Esophagus mucosa (tissue), 1 donor: ENCODE data around the gene MYO1C. TPM values are rescaled to one million over a fixed set of nuclear protein-coding genes. Genes with fewer than 3 reads are reported as not detected.
"Not testable (repeated sequence)": the region's sequence is repeated elsewhere in the genome, so short reads cannot be mapped to it uniquely, and the experiment has no call there.

Source experiments
- ATAC-seq: fragments of 200-7000 bp; cut with Tn5 transposase; one replicate; pipeline ENCODE4 v1.9.1; 2020
- total RNA-seq: library from RNA; stranded (reverse); gene quantifications from one replicate; pipeline ENCODE4 v1.2.4, GENCODE V29; 2023
- donor health status: DM: yes; HTN: yes; CAD: no.

Gene MYO1C, protein sequence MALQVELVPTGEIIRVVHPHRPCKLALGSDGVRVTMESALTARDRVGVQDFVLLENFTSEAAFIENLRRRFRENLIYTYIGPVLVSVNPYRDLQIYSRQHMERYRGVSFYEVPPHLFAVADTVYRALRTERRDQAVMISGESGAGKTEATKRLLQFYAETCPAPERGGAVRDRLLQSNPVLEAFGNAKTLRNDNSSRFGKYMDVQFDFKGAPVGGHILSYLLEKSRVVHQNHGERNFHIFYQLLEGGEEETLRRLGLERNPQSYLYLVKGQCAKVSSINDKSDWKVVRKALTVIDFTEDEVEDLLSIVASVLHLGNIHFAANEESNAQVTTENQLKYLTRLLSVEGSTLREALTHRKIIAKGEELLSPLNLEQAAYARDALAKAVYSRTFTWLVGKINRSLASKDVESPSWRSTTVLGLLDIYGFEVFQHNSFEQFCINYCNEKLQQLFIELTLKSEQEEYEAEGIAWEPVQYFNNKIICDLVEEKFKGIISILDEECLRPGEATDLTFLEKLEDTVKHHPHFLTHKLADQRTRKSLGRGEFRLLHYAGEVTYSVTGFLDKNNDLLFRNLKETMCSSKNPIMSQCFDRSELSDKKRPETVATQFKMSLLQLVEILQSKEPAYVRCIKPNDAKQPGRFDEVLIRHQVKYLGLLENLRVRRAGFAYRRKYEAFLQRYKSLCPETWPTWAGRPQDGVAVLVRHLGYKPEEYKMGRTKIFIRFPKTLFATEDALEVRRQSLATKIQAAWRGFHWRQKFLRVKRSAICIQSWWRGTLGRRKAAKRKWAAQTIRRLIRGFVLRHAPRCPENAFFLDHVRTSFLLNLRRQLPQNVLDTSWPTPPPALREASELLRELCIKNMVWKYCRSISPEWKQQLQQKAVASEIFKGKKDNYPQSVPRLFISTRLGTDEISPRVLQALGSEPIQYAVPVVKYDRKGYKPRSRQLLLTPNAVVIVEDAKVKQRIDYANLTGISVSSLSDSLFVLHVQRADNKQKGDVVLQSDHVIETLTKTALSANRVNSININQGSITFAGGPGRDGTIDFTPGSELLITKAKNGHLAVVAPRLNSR
- 94.2 TPM for total RNA-seq

DNA sequence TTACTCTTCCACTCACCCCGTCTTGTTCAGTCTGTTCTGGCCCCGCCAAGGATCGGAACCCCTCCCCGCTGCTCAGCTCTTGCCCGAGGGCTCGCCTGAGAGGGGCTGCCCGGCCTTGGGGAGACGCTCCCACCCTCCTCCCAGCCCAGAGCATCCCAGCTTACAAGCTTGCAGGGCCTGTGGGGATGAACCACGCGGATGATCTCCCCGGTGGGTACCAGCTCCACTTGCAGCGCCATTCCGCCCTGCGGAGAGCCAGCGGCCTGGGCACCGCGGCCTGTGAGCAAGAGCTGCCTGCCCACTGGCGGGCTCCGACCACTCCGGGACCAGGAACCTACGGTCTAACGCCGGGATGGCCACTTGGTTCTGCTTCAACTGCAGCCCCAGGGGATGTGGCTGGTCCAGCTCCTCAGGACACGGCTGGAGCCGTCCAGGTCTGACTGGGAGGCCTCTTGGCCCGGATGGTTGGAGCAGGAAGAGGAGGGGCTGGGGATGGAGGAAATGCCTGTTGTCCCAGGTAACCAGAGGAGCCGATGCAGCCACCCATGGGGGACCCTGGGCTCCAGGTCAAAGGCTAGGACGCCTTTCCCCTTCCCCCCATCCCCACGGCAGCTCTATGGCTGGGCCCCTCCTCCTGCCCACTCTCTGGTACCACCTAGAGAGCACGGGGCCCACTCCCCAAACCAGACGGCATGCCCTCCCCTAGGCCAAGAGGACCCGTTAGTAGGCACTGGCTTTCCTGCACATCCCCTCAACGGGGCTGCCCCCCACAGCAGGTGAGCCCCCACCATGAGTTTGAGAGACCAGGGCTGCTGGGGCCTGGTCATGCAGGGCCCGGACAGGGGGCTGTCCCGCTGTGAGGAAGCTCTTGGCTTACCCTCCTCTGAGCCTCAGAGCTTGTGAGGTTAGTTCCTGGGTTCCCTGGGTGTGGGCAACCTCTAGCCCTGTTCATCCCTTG, at the start of gene MYO1C:
Gene MYO1C, minus strand, starts transcription at position 438 of the 958 bp plus-strand sequence. Its CDS starts 199 bp downstream, at position 239.
- ATAC-seq, result no peak

DNA sequence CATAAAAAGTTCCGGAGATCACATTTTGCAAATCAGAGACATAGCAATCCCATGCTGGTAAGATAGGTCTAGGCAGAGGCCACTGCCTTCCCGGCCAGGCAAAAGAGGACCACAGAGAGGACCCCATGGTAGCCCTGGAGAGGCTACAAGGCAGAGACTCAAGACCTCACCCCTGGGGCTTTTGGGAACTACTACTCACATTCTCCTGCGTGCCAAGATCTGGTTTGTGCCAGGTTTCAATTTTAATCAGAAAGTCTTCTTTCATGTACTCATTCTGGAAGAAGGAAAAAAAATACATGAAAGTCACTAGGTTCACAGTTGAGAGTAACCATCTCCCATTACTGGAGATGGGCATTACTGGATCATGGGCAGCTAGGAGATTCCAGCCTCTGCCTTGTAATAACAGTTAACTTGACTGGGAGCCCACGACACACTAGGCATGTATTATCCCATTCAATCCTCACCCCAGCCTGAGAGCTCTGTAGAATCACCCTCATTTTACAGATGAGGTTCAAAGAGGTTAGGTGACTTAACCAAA, 49.0 kb upstream of the MYO1C start:
- ATAC-seq, result no peak

DNA sequence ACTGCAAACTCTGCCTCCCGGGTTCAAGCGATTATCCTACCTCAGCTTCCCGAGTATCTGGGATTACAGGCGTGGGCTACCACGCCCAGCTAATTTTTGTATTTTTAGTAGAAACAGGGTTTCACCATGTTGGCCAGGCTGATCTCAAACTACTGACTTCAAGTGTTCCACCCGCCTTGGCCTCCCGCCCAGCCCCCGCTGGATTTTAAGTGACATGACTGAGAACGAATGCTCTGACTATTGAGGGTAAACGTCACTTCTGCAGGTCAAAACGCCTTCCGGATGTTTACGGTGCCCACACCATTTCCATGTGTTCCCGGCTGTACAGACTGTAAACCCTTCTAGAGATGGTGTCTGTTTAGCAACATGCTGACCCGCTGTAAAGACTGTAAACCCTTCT, 47.3 kb upstream of the MYO1C start:
- ATAC-seq, result no peak

DNA sequence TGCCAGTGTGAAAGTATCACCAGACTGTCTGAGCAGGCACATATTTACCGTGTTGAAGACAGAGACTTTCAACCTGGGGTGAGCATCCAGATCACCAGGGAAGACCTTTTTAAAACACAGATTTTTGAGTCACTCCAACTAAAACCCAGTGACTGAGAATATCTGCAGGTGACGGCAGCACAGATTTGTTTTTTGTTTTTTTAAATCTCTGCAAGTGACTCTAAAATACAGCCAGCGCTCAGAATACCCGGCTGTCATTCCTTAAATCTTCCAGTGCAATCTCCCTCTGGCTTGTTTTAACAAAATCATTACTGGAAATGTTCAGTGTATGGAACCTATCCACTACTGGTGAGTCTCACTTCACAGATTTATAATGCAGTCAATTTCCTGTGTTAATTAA, 43.3 kb upstream of the MYO1C start:
- ATAC-seq, result no peak

DNA sequence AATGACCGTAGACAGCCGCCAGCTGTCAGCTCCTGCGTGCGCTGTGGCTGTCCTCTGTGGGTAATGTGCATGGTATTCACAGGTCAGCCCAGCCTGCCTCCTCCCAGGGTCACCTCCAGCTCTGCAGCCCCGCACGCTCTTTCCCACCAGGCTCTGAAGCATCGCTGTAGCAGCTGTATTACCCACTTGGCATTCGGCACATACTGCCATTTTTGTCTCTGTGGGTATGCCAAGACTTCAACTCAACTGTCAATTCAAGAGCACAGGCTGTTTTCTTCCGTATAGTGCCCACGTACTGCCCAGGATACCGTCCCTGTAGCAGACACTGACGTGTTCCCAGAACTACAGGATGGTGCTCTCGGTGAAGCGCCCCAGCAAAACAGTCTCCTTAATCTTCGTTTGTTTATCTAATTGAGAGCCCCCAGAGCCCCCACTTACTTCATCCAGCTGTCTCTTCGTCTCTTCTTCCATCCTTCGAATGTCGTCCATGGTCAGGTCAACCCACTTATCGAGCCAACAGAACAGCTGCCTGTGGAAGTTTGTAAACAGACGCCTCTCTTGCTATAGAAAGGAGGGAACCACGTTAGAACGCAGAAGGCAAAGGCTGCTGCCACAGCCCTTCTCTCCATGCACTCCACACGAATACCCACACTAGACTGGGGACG, 41.3 kb upstream of the MYO1C start:
- ATAC-seq, result no peak

DNA sequence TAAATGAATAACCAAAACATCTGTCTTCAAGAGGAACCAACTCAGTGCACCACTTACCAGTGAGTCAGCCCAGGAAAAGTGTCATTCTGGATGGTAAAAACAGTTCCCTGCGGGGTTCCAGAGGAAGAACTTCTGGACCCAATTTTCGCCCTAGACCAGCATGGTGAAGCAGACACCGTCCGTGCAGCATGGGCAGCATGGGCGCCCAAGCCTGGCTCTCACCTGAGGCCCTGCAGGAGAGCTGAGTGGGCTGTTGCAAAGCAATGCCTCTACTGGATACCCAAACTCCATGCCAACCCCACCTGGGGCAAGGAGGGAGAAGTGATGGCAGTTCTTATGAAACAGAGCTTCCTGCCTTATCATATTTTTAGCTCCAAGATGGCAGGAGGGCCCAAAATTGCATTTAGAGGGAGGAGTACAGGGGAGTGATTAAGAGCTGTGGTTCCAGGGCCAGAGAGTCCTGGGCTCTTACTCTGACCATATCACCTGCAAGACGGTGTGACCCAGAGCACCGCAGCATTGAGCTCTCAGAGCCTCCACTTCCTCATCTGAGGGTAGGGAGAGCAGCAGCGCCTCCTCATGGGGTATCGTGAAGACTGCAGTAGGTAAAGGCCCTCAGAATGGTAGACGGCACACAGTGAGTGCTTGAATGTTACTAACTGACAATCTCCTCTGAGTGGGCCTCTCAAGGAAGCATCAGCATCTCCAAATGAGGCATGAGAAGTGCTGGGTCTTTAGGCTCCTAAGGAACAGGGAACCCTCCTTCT, 40.5 kb upstream of the MYO1C start:
- ATAC-seq, result peak; percentile 56

GRCh38 chr17:1529863-1530262, 37.4 kb upstream of the MYO1C start:
- no peak for ATAC-seq

DNA sequence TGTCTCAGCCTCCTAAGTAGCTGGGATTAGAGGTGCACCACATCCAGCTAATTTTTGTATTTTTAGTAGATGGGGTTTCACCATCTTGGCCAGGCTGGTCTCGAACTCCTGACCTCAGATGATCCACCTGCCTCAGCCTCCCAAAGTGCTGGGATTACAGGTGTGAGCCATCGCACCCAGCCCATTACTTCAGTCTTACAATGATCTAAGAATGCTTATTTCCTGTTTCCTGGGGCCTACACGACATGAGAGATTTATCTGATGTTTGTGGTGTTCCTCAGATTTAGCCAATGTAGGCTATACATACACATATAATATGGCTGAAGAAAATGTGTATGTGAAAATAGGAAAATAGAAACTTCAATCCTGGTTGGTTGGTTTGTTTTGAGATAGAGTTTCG, 34.4 kb upstream of the MYO1C start:
- not testable (repeated sequence) for ATAC-seq

GRCh38 chr17:1522626-1523025, 30.1 kb upstream of the MYO1C start:
- ATAC-seq, result no peak

- no peak for ATAC-seq
These were observed 28.7 kb upstream of the MYO1C start for GRCh38 chr17:1521086-1521640.

DNA sequence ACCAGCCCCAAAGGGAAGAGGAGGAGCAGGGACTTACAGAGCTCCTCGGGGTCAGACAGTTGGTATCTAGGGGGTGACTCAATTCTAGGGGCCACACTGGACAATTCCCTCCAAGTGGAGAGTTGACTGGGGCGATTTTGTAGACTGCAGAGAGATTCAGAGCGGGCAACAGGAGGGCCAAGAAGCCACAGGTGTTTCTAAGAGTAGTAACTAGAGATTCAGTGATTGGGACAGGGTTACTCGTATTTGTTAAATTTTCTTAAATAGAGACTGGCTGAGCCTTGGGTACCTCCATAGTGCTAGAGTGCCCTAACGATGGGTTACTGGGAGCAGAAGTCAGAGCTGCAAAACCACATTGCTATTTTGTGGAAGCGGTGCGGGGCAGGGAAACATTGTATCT, 27.2 kb upstream of the MYO1C start:
- no peak for ATAC-seq

- no peak for ATAC-seq
These were observed 25.9 kb upstream of the MYO1C start for GRCh38 chr17:1518410-1518809.

DNA sequence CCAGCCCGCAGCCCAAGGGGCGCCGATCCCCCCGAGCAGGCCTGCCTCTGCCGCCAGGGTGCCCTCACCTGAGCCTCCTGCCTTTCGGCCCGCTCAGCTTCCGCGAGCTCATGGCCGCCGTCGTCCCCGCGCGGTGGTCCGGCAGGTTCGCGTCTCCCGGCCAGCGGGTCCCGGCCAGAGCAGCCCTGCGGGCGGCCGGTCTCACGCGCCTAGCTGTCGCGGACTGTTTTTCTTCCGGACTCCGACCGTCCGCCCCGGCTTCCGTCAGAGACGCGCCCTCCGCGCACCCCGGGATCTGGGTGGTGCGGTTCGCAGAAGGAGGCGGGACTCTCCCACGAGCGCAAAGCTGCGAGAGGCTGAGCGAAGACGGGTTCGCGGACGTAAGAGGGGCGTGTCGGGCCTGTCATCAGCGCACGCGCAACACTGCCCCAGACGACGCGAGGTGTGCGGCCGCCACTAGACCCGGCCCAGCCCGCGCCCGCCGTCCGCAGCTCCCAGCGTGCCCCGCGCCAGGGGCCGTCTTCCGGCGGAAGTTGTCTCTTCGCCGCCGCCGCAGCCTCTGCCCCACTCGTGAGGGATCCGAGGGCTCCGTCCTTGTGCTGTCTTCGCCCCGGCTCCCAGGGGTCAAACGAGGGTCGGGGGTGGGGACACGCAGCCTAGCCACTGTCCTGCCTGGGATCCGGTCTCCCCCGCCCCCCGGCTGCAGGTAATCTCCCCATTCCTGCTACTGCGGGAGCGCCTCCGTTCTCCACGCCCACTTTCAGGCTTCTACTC, 24.1 kb upstream of the MYO1C start, which contains the start of gene INPP5K:
Gene INPP5K, minus strand, starts transcription at position 225 of the 774 bp plus-strand sequence. Its CDS starts 113 bp downstream, at position 112.
- peak; percentile 94 for ATAC-seq

DNA sequence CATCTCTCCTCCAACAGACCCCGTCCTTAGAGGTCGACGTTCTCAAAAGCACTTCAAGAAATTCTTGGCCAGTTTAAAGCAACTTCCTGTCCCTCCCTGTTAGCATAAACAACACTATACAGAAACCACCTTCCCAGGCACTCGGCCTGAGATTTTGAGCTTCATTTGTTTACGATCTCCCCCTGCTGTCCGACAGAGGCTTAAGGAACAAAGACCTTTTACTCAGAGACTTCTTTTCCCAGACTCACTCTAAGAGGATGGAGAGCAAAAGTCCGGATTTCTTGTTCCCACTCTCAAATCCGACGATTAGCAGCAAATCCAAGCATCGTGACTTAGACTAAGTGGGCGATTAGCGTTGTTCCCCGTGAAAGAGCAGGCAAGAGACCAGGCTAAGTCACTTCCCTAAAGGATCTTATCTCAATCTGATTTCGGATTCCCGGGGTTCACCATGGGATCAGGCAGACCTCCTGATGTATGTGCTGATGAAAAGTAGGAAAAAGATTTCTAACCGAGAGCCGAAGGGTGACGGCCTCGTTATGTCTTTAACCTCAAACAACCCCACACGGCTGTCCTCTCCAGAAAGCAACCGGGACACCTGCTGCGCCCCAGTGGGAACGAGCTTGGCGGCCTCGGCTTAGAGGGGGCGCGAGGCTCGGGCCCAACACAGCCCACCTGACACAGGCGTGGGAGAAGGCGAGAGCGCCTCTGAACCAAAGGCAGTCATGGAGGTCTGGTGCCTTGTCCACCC, 23.3 kb upstream of the MYO1C start:
- peak; percentile 14 for ATAC-seq

DNA sequence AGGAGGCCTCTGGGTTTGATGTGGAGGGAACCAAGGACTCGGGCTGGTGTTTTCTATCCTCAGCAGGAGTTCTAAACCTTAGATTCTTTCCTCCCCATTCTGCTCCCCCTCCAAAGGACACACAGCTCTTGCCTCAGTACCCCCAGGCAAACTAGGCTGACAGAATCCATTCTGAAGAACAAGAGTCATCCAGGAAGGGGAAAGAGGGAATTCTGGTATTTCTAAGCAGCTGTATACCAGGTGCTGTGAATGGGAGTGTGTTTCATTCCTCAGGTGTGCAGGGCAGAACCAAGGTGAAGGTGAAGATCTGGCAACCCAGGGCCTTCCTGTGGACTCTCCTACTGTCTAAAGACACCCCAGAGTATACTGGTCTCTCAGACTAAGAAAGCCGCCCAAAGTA, 19.9 kb upstream of the MYO1C start:
- peak; percentile 23 for ATAC-seq

- ATAC-seq, result peak; percentile 39
These were observed 19.4 kb upstream of the MYO1C start for GRCh38 chr17:1511756-1512321.

DNA sequence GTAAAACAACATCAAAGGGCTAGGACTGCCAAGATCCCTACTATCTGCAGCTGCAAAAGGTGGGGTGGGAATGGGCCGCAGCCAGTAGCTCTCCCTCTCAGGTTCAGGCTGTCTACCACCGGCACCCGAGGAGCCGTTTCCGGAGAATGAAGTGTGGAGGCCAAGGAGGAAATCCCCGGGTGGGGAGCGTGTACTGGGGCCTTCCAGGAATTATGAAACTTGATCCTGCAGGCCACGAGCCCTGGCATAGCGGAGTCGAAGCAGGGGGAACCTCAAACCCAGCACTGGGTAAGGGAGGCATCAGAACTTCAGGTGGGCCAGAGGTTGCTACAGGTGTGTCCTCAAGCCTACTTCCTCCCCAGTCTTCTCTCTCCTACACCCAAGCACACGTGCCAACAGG, 18.8 kb upstream of the MYO1C start:
- peak; percentile 0 for ATAC-seq

- no peak for ATAC-seq
These were observed 16.9 kb upstream of the MYO1C start for GRCh38 chr17:1509290-1509881.
